NCI-H1694 treated with DMSO at 0.1 percent for 48 hours (cell line): ENCODE measurements around the gene PHF10.

ENCODE experiments used
- DNase-seq: peaks from one replicate; lab custom pipeline; 2025; lab: John Stamatoyannopoulos, UW

The PHF10 gene

GRCh38 chr6:169677096-169677495 lies 47.2 kb downstream of the PHF10 start:
- no peak for DNase-seq

GRCh38 chr6:169675011-169675410 lies 49.3 kb downstream of the PHF10 start:
- DNase-seq = no peak

- no peak for DNase-seq
Observed at GRCh38 chr6:169671563-169671962, 52.7 kb downstream of the PHF10 start.

- no peak for DNase-seq
Observed at GRCh38 chr6:169669889-169670288, 54.4 kb downstream of the PHF10 start.

GRCh38 chr6:169669147-169669546 lies 55.2 kb downstream of the PHF10 start:
- no peak for DNase-seq

- no peak for DNase-seq
Observed at GRCh38 chr6:169668203-169668847, 56.0 kb downstream of the PHF10 start.

- no peak for DNase-seq
Observed at GRCh38 chr6:169667716-169668115, 56.6 kb downstream of the PHF10 start.

- DNase-seq = no peak
Observed at GRCh38 chr6:169666441-169666840, 57.9 kb downstream of the PHF10 start.

- DNase-seq = no peak
Observed at GRCh38 chr6:169665289-169665688, 59.0 kb downstream of the PHF10 start.

GRCh38 chr6:169664227-169664626 lies 60.1 kb downstream of the PHF10 start:
- DNase-seq = no peak

- no peak for DNase-seq
Observed at GRCh38 chr6:169663468-169663867, 60.8 kb downstream of the PHF10 start.

- DNase-seq = no peak
Observed at GRCh38 chr6:169661391-169661756, 62.9 kb downstream of the PHF10 start.

GRCh38 chr6:169660751-169661390 lies 63.4 kb downstream of the PHF10 start:
- DNase-seq = no peak

- no peak for DNase-seq
Observed at GRCh38 chr6:169659820-169660610, 64.3 kb downstream of the PHF10 start.

- DNase-seq = no peak
Observed at GRCh38 chr6:169657284-169657610, 67.1 kb downstream of the PHF10 start.

GRCh38 chr6:169656546-169657283 lies 67.6 kb downstream of the PHF10 start:
- DNase-seq = no peak

GRCh38 chr6:169654598-169655391 lies 69.5 kb downstream of the PHF10 start:
- no peak for DNase-seq
